Superior temporal gyrus (tissue), 1 donor: ENCODE data around the gene PCID2.
"Not testable (repeated sequence)": the region's sequence is repeated elsewhere in the genome, so short reads cannot be mapped to it uniquely, and the experiment has no call there.

ENCODE experiments used
- DNase-seq: peaks from one replicate; pipeline ENCODE4 v3.0.0-alpha.2; 2016; ENCODE audit errors: extremely low spot score

The PCID2 gene

DNA sequence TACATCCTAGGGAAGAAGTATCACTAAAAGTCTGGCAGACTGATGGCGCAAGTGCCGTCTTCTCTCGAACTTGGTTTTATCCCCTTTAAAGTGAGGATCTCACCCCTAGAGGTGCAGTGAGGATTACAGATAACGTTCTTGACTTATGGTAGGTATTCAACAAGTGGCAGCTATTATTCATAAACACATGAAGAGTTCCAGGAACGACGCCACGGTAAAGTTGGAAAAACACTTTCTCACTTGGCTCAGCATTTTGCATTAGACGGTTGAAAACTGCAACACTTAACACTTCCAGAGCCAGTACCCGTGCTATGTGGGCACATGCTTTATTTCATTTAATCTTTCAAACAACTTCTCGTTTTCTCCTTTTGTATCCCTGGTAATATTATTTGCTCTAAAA, 41.3 kb downstream of the PCID2 start:
- no peak for DNase-seq

GRCh38 chr13:113166681-113167080, 41.8 kb downstream of the PCID2 start:
- DNase-seq: no peak

- no peak for DNase-seq
Measured at GRCh38 chr13:113166266-113166665, 42.2 kb downstream of the PCID2 start.

DNA sequence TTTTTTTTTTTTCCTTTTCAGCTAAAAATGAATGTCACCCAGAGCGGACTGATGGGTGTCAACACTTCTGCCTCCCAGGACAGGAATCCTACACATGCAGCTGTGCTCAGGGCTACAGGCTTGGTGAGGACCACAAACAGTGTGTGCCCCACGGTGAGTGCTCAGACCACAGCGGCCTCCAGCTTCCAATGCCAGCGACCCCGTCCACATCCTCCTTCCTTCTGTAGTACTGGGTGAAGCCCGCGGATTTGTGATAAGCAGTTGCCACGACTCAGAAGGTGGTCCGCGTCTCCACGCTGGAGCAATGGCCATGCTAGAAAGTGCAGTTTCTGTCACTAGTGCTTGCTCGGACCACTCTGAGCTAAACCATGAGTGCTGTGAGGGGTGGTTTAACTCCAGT, 44.0 kb downstream of the PCID2 start:
- DNase-seq: no peak

- no peak for DNase-seq
Measured at GRCh38 chr13:113162783-113163685, 45.4 kb downstream of the PCID2 start.

DNA sequence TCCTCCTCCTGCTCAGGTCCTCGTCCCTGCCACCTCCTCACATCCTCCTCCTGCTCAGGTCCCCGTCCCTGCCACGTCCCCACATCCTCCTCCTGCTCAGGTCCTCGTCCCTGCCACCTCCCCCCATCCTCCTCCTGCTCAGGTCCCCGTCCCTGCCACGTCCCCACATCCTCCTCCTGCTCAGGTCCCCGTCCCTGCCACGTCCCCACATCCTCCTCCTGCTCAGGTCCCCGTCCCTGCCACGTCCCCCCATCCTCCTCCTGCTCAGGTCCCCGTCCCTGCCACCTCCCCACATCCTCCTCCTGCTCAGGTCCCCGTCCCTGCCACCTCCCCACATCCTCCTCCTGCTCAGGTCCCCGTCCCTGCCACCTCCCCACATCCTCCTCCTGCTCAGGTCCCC, 46.5 kb downstream of the PCID2 start:
- not testable (repeated sequence) for DNase-seq

DNA sequence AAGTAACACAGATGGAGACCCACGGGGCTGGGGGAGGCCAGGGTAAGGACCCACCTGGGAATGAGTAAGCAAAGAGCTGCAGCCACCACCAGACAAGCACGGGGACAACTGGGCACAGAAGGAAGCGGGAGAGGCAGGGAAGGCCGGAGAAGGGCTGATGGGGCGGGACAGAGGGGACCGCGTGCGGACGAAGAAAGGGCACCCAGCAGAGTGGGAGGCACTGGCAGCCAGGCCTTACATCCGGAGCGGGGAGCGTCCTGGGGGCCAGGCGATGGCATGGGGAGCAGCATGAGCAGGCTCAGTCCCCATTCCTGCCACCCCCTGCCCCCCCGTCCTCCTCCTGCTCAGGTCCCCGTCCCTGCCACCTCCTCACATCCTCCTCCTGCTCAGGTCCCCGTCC, 47.0 kb downstream of the PCID2 start:
- DNase-seq: no peak

DNA sequence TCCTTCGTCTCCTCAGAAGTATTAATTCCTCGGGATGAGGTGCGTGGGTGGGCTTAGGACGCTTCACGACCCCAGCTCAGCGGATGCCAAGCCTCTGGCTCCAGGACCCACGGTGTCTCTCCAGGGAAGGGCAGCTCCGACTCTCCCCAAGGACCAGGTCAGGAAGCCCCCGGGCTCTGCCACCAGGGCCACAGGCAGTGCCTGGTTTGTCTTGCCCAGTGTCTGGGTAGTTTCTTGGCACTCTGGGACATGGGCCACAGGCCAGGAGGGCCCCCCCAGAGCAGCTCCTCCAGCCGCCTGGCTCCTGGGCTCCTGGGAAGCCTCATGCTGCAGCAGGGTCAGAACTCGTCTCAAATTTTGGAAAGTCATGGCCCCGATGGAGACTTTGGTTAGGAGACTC, 47.5 kb downstream of the PCID2 start:
- no peak for DNase-seq

DNA sequence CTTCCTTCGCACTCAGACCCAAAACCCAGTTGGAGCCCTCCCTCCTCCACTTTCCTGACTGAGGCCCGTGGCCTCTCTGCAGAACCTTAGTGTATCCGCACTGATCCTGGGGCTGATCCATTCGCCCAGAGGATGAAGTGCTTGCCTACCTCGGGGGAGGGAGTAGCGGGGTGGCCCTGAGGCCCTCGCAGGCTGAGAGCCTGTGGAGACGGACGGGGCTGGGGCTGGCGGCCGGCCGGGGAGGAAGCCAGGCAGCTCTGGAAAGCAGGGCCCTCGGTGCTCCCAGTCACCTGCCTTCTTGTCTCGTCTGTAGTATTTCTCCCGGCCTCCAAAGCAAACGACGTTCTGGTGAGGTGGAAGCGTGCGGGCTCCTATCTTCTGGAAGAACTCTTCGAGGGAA, 48.8 kb downstream of the PCID2 start:
- DNase-seq: no peak

DNA sequence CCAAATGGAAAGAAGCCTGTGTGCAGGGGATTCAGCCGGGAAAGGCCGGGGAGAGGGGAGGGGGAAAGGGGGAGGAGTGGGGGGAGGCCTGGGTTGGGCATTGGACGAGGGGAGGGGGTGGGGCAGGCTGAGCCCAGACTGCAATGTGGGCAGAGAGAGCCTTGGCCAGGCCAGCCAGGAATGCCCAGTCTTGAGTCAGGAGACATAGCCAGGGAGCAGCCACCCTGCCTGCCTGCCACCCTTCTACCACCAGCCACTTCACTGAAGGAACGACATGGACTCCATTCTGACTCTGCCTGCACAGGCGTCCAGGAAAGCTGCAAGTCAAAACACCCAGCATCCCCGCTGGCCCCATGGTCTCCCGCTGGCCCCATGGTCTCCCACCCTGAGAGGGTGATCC, 49.5 kb downstream of the PCID2 start:
- no peak for DNase-seq

- no peak for DNase-seq
Measured at GRCh38 chr13:113157929-113158747, 50.3 kb downstream of the PCID2 start, which contains the start of gene PROZ. Gene PROZ, plus strand, starts transcription at chr13:113158648. Its CDS starts 13 bp downstream, at chr13:113158661.

GRCh38 chr13:113157206-113157928, 51.1 kb downstream of the PCID2 start:
- DNase-seq: no peak

- DNase-seq: no peak
Measured at GRCh38 chr13:113155982-113156655, 52.4 kb downstream of the PCID2 start.

DNA sequence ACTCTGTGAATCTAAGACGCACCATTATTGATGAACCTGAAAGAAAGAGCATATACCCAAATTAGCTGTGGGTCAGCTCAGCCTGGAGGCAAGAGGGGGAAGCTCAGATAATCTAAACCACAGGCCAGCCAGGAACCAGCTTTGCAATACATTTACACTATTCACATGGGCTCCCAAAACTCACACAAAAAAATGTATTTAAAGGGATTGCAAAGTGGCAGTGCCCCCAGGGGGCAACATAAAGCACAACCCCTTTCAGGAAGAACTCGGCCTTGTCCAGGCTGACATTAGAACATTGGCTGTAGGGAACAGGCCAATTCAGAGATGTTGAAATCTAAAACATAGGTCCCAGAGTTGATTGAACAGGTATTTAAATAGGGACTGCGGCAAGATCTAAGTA, 53.3 kb downstream of the PCID2 start:
- DNase-seq: no peak

DNA sequence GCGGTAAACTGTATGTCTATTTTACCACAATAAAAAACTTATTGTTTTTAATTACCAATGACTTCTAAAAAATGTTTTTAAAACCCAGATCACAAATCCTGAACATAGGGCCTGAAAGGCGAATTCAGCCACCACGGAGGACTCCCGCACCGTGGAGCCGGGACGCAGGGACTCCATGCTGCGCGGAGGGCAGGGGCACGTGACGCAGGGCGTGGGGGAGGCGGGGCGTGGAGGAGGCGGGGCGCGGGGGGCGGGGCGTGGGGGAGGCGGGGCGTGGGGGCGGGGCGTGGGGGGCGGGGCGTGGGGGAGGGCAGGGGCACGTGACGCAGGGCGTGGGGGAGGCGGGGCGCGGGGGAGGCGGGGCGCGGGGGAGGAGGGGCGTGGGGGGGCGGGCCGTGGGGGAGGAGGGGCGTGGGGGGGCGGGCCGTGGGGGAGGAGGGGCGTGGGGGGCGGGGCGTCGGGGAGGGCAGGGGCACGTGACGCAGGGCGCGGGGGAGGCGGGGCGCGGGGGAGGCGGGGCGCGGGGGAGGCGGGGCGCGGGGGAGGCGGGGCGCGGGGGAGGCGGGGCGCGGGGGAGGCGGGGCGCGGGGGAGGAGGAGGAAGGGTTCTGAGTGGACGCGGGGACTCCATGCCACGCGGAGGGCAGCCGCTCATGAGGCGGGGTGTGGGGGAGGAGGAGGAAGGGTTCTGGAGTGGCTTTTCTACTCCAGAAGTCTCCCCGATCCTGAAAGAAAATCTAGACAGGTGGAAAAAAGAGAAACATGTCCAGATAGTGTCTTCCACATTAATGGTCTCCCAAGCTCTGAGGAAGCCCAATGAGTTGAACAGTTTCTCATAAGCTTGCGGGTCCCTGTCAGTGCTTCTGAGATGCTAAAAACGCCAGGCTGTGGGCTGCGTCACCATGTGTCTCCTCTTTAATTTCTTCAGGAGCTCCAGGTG, 54.4 kb downstream of the PCID2 start:
- DNase-seq: peak; percentile 82

GRCh38 chr13:113152984-113153809, 55.3 kb downstream of the PCID2 start:
- DNase-seq: no peak

DNA sequence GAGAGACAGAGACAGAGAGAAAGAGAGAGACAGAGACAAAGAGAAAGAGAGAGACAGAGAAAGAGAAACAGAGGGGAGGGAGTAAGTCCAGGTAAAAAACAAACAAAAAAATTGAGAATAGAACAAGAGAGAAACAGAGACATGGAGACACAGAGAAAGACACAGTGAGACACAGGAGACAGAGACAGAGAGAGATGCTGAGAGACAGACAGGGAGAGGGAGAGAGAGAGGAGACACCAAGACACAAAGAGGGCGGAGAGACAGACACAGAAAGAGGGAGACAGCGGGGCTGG, 55.8 kb downstream of the PCID2 start:
- DNase-seq: no peak

DNA sequence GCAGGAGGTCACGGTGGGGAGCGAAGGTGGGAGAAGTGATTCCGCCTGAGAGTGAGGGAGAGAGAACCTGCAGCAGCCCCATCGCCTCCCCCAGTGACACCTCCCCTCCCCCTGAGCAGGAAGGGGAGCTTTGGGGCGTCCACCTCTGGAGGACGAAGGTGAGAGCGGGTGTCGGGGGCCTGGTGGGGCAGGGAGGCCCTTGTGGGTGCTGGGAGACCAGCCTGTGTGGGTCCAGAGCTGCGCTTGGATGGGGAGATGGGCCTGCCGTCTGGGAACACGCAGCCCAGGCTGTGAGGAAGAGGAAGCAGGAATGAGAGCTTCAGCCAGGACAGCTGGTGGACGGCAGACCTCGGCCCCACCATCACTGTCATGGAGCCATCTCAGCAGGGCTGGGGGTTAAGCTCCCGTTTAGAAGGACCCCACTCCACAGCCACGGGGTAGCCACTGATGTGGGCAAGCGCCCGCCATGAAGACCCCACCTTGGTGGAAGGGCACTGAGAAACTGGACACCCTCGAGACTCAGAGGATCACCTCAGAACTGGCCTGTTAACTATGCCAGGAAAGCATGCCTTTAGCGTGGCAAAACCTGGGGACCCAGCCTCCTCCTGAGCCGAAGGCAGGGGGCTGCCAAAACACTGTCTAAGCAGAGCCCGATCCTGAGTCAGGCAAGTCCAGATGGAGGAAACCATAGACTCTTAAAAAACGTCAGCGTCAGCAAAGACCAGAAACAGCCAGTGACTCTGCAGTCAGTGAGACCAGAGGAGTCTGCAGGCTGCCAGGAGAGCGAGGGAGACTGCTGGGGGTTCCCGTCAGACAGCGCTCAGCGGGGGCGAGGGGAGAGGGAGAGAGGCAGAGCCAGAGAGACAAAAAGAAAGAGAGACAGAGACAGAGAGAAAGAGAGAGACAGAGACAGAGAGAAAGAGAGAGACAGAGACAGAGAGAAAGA, 56.5 kb downstream of the PCID2 start:
- DNase-seq: no peak
